GM20431 (cell line): Measurements from ENCODE around the gene SARS1.
"Not testable (repeated sequence)": the region's sequence is repeated elsewhere in the genome, so short reads cannot be mapped to it uniquely, and the experiment has no call there.

Source experiments
- in situ Hi-C: fragments of 300-500 bp; cut with MseI, MboI; formaldehyde crosslinking; loops from one replicate; pipeline ENCODE4 v1.15.0; 2020; ENCODE audit warnings: low sequenced_read_pairs; ENCODE audit not compliant: unreplicated experiment

Gene SARS1

DNA sequence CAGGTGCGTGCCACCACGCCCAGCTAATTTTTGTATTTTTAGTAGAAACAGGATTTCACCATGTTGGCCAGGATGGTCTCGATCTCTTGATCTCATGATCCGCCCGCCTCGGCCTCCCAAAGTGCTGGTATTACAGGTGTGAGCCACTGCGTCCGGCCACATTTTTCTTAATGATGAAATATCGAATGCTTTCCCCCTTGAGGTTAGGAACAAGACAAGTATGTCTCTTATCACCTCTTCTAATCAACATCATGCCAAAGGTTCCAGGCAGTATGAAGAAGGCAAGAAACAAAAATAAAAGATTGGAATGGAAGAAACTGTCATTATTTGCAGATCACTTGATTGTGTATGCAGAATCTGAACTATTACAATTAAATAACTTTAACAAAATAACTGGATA is 7.5 kb downstream of the SARS1 start:
- in situ Hi-C loops: not testable (repeated sequence)

- in situ Hi-C loops: no loop called here
Observed at GRCh38 chr1:109225308-109225707, 11.6 kb downstream of the SARS1 start.

DNA sequence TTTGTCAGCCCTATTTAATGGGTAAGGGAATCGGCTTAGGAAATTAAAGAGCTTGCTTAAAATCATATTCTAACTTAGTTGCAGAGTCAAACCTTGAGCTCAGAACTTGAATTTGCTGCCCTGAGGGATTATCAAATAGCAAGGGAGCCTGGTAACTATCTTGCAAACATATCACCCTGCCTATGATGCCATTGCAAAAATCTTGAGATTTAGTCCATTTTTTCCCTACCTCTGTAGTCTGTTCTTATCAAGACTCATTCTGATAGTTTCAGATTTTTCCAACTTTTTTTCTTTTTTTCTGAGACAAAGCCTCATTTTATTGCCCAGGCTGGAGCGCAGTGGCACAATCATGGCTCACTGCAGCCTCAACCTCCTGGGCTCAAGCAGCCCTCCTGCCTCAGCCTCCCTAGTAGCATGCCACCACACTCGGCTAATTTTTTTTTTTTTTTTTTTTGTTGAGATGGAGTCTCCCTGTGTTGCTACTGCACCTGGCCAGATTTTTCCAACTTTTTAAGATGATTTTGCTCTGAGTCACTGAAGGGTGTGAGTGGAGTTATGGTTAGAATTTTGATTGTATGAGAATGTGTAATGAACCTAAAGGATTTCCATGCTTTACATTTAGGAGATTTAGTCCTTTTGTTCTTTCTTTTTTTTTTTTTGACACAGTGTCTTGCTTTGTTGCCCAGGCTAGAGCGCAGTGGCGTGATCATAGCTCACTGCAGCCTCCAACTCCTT is 12.2 kb downstream of the SARS1 start:
- in situ Hi-C loops: no loop called here

DNA sequence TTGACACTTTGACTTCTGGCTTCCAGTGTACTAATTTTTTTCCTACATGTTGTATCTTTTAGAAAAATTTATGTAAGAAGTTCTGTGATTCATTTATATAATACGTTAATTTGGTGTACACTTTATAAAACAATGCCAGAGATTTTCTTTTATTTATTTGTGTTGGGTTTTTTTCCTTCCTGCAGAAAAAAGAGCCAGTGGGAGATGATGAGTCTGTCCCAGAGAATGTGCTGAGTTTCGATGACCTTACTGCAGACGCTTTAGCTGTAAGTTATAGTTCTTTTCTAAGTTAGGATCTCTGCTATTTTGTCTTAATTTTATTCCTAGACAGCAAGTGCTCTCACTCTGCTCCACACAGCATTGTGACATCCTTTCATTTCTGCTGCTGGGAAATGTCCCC is 14.4 kb downstream of the SARS1 start:
- in situ Hi-C loops: no loop called here

DNA sequence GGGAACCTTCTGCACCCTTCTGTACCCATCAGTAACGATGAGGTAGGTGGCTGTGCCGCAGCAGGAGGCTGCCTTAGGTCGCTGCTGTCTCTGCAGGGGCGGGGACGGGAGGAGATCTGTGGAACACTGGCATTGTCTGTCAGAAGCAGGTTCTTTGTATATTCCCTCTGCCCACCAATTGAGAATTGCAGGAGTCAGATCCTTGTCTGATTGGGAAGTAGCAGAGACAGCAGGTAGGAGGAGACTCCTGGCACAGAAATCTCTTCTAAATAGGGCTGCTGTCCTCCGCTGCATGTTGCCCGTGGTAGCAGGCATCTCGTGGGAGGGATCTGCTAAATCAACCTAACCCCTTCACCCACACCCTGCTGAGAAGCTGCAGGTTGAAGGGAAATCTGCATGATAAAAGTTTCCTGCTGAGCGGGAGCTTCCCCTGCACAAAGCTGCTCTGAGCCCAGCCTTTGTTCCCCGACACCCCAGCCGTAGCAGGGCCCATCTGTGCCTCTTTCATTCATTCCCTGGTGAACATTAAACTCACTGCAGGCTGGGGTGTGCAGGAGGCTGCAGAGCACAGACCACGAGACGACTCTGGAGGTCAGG is 15.9 kb downstream of the SARS1 start:
- in situ Hi-C loops: no loop called here

DNA sequence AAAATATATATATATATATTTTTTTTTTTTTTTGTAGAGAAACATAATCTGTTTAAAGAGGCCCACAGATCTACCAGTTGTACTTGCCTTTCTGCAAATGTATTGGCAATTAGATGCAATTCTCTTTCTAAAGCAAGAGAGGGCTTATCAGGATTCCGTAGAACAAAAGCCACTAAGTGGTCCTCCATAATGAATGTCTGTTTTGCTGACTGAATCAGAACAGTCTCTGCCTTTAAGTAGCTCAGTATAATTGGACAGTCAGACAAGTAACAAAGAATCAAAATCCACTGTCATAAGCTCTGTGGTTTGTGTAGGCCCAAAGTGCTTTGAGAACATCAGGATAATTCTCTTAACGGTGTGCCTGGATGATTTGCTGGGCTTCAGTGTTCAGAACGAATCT is 17.3 kb downstream of the SARS1 start:
- in situ Hi-C loops: no loop called here

DNA sequence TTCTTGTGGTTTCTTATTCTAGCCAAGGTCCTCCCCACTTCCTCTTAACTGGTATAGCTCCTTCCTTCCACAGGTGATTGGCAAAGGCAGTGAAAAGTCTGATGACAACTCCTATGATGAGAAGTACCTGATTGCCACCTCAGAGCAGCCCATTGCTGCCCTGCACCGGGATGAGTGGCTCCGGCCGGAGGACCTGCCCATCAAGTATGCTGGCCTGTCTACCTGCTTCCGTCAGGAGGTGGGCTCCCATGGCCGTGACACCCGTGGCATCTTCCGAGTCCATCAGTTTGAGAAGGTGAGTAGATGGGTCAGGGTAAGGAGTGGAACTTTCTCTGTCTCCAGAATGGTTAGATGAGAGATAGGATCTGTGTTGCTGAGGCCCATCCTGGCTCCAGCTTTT is 21.4 kb downstream of the SARS1 start:
- in situ Hi-C loops: no loop called here

DNA sequence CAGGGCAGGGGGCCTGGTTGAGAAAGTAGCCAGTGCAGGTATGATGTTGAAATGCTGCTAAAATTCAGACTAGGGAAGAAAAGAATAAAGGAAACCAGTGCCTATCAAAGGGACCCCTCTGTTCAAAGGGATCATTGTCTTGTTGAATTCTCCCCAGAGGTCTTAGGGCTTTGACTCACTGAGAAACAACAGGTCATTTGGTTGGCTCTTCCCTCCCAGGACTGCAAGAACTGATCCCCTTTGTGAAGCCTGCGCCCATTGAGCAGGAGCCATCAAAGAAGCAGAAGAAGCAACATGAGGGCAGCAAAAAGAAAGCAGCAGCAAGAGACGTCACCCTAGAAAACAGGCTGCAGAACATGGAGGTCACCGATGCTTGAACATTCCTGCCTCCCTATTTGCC is 23.8 kb downstream of the SARS1 start:
- in situ Hi-C loops: no loop called here

GRCh38 chr1:109238382-109238781 is 24.7 kb downstream of the SARS1 start:
- in situ Hi-C loops: no loop called here

GRCh38 chr1:109239047-109239408 is 25.3 kb downstream of the SARS1 start:
- in situ Hi-C loops: no loop called here

GRCh38 chr1:109239409-109240068 is 25.8 kb downstream of the SARS1 start:
- in situ Hi-C loops: no loop called here

GRCh38 chr1:109240158-109241152 is 26.7 kb downstream of the SARS1 start:
- in situ Hi-C loops: no loop called here

- in situ Hi-C loops: no loop called here
Observed at GRCh38 chr1:109241344-109241743, 27.6 kb downstream of the SARS1 start.

DNA sequence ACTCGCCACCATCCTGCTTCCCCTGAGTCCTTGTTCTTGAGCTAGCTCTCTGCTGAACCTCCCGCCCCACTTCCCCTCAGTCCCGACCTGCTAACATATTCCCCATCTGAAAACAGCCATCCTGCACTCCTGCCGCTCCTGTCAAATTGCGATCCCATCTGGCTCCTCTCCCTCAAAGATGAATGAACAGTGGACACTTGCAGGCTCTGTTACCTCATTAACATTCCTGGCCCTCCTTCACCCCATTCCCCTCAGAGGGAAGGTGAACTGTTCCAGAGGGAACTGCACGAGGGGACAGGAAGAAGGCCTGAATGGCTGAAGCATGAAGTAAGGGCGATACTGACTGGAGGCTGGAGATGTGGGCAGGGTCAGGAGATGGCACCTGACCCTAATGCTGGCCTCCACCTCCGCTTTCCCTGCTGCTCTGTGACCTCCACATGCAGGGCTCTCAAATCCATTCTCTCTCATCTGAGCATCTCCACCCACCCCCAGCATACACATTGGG is 28.2 kb downstream of the SARS1 start:
- in situ Hi-C loops: no loop called here

- in situ Hi-C loops: no loop called here
Observed at GRCh38 chr1:109242387-109242786, 28.7 kb downstream of the SARS1 start.

DNA sequence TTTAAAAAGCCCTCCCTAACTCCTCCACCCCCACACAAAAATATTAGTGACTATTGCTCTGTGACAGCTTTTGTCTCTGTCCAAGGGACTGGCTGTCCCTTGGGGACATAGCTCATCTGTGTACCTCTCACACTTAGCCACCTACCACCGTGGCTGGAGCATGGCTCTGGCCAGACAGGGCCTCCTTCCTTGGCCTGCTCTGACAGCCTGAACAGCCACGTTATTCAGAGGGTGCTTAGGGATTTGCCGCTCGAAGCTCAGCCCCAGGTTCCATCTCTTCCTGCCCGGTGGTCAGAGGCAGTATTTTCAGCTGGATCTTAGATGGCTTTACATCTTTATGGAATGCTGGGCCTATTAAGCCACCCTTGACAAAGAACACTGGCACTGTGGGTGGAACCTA is 29.5 kb downstream of the SARS1 start:
- in situ Hi-C loops: no loop called here

- in situ Hi-C loops: no loop called here
Observed at GRCh38 chr1:109243860-109244552, 30.3 kb downstream of the SARS1 start.

DNA sequence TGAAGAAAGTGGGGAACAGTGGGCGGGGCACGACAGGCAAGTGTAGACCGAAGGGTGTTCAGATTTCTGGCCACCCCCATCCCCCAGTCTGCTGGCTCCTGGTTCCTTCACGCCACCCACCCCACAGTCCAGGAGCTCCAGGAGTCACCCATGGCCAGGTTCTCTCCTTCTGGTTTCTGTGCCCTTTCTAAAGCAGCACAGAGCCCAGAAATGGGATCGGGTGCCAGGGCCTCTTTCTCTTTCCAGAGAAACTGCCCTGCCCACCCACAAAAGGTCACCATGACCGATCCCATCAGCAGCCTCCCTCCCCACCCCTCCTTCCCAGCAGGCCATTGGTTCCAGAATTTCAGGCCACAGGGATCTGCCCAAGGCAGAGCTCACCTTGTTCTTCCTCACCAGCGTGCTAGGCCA is 32.4 kb downstream of the SARS1 start:
- in situ Hi-C loops: no loop called here
